Activated gamma-delta T cell treated with anti-CD3 and anti-CD28 coated beads, Interleukin-2, amount 50 U/mL, for 16 hours (primary cell): ENCODE data around the gene LAMC3.

Experiments used
- DNase-seq: peaks from one replicate; pipeline ENCODE4 v3.0.0-alpha.2; 2020; ENCODE audit warnings: low read depth

Gene LAMC3

DNA sequence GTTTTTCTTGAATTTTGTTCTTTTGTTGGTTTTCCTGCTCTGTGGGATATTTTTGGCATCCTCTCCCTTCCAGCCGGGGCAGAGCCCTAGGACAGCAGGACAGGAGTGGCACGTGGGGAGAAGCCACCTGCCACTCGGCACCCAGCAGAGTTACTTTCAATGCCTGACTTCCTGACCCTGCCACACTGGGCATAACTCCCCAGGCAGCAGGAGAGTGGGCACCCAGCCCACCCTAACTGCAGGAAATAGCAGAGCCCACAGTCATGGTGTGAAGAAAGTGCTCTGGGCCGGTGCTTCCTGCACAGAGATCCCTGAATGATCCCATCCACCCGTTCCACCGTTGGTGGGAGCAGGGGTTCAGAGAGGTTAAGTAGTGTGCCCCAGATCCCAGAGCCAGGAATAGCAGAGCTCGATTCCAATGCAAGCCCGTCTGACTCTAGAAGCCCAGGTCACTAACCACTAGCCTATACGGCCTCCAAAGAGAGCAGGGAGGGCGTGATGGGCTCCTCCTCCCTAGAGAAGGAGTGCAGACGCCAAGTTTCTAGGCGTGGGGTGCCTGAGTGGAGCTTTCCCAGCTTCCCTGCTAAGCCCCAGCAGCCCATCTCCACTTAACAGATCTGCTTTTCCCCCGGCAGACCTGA is 108.3 kb downstream of the LAMC3 start:
- no peak for DNase-seq

DNA sequence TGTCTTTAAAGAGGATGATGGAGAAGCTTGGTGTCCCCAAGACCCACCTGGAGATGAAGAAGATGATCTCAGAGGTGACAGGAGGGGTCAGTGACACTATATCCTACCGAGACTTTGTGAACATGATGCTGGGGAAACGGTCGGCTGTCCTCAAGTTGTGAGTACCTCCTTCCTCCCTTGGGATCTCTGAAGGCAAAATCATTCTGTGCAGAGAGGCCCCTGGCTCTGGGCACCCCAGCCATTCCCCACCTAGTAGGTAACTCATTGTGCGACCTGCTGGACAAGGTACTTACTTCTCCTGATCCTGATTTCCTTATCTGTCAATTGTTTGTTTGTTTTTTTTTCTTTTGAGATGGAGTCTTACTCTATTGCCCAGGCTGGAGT is 108.8 kb downstream of the LAMC3 start:
- no peak for DNase-seq

DNA sequence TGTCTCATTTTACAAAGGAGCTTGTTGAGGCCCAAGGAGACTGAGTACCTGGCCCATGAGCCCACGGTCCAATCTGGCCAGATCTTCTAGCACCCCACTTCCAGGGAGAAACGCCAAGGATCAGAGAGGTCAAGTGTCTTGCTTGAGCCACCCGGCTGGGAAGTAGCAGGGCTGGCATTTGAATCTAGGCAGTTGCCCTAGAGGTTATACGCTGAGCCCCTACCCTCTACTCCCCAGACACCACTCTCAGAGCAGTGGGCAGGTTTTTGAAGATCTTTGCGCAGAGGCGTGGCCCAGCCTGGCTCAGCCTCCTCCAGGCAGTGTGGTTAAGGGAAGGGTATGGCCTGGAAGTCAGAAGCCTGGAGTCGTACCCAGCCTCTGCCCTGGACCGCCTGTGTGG is 110.6 kb downstream of the LAMC3 start:
- no peak for DNase-seq

DNA sequence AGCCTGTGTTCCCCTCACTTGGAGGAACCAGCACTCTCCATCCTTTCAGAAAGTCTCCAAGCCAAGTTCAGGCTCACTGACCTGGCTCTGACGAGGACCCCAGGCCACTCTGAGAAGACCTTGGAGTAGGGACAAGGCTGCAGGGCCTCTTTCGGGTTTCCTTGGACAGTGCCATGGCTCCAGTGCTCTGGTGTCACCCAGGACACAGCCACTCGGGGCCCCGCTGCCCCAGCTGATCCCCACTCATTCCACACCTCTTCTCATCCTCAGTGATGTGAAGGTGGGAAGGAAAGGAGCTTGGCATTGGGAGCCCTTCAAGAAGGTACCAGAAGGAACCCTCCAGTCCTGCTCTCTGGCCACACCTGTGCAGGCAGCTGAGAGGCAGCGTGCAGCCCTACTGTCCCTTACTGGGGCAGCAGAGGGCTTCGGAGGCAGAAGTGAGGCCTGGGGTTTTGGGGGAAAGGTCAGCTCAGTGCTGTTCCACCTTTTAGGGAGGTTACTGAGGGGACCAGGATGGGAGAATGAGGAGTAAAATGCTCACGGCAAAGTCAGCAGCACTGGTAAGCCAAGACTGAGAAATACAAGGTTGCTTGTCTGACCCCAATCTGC is 111.8 kb downstream of the LAMC3 start:
- no peak for DNase-seq

DNA sequence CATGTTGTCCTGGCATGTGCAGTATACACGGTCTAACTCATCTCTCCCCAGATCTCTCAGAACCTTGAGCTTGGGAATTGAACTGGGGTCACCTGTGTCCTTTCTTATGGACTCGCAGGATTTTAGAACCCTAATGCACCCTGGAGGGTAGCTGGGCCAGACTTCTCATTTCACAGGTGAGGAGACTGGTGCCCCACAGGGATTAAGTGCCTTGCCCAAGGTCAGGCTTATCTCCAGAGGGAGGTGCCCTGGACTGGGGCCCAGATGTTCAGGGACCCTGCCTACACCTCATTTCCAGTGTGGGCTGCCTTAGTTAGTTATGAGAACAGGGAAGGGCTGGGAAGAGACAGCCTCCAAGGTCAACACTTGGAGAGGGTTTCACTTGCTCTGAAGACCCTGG is 112.4 kb downstream of the LAMC3 start:
- no peak for DNase-seq

DNA sequence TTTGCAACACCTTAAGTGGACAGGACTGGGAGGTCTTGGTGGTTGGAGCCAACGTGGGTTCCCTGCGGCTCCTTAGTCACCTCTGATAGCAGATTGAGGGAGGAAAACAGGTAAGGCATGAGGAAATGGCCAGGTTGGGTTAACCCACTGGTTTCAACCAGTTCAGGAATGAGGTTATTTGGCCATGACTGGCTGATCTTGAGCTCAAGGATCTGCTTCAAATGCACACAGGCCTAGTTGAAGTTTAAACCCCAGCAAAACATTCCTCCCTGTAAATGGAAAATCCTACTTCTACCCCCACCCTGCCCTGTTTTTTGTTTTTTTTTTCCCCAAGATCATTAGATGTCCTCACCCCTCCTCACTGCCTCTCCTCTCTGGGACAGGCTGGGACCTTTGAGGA is 113.2 kb downstream of the LAMC3 start:
- DNase-seq = no peak

DNA sequence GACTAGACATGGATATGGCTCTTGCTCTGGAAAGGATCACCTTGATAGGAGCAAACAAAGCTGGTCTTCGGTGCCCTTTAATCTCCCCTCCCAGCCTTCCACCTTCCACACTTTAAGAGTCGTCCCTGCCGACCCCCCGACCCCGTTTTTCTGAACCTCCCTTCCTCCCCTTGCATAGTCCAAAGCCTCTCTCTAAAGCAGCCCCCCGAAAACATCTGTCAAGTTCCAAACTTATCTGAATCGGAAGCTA is 116.0 kb downstream of the LAMC3 start:
- no peak for DNase-seq

DNA sequence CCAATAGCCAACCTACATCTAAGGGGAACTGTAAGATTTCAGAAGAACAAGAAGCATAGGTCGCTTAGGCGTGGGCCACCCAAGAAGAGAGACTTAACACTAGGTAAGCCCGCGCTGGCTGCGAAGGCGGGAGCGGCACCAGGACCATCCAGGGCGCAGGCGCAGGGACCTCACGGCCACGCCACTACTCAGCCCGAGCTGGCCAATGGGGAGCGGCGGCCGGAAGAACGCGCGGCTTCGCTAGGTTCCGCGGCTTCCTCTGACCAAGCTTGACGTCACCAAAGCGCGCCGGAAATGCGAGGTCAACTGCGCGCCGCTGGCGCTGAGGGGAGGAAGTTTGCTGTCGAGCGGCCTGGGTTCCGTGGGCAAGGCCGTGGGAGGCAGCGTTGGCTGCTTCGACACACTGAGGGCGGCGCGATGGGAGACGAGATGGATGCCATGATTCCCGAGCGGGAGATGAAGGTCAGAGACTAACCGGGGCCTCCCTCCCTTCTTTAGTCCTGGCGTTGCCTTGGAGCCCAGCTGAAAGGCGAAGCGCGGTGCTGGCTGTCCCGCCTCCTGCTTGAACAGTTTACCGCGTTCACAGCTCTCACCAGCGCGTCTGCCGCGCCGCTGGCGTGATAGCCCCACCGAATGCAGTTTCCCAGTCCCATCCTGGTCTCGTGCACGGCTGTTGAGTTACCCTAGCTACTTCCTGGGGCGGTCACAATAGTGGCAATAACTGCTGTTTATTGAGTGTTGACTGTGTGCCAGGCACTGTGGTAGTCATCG is 116.5 kb downstream of the LAMC3 start, which contains the start of gene NUP214:
TSS of gene NUP214 (plus strand) at position 299 of the 771 bp plus-strand sequence. CDS start at position 418, 119 bp downstream.
- DNase-seq = peak; percentile 99

DNA sequence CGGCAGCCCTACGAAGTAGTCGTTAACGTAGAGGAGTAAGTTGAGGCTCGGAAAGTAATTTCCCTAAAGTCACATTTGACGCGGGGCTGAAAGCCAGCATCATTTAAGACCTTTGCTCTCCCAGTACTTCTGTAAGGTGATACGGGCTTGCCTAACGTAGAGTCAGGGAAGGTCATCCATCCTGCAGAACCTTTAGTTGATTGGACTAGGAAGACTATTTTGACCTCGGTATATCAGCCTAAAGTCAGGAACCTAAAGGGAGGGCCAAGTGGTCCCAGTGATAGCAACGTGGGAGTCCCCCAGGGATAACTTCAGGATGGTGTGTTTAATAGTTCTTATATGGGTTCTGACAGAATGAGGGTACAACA is 117.1 kb downstream of the LAMC3 start:
- no peak for DNase-seq

DNA sequence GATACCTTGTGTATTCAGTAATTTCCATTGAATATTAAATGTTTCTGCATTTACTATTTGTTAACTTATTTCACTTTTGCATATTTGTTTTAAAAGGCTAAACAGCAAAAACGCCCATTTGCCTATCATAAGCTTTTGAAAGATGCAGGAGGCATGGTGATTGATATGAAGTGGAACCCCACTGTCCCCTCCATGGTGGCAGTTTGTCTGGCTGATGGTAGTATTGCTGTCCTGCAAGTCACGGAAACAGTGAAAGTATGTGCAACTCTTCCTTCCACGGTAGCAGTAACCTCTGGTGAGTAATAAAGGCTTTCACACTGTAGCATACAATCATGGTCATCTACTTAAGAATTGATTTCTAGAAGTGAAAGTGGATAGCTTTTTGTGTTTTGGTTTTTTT is 120.2 kb downstream of the LAMC3 start:
- DNase-seq = no peak

DNA sequence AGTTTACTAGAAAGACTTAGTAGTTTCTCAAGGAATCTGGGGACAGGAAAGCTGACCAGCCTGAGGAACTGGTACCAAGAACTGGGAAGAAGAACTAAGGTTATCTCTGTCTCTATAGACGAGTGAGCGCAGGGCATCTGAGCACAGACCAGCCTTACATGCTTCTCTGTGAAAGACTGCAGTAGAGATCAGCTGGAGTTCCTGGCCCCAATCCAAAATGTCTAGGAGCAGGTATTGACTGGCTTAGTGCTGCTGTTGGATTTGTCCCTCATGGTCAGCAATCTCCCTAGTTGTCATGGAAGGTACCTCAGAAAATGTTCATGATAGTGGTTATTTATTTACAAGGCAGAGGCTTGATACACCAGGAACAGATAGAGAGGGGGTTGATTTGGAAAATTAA is 129.7 kb downstream of the LAMC3 start:
- no peak for DNase-seq

DNA sequence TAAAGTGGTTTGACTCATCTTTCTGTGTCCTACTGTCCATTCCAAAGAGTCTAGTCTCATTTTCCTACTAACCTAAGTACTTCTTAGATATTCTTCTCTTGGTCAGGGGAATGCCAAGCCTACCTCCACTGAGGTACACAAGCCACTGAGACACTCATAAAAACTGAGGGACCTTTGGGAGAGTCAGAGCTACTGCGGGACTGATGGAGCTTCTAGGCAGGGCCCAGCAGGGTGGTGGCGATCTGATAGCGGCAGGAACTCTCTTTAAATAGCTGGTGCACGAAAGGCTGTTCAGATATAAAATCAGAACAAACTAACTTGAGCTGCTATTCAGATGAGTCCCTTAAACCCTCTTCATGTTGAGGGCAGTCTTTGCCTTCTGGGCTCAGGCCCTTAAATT is 131.1 kb downstream of the LAMC3 start:
- DNase-seq = no peak

DNA sequence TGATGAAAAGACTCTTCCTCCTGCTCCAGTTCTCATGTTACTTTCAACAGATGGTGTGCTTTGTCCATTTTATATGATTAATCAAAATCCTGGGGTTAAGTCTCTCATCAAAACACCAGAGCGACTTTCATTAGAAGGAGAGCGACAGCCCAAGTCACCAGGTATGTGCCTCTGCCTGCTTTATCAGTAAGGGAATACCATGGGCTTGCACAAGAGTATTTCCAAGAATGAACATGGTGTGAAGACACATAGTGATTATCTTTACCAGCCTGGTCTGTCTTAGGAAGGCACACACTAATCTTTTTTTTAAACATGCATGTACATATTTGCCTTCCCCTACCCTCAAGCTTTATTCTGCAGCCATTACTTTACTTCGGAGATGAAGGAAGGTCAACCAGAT is 131.6 kb downstream of the LAMC3 start:
- no peak for DNase-seq

DNA sequence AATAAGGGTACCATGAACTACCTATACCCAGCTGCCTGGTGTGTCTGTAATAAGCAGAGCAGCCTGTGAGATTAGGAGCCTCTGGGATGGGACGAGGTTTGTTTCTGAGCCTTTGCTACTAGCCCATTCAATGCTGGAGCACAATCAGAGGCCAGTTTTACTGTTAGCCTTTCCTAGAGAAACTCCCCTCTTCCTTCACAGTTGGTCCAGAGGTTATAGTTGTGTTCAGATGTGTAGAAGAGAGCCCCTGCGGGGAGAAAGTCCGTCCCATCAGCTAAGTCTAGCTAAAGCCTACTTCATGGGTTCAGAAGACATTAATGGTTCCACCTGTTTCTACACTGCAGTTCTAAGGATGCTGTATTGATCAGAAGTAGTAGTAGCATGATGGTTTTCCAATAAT is 133.2 kb downstream of the LAMC3 start:
- no peak for DNase-seq
